NCI-H2107 treated with DMSO at 0.1 percent for 48 hours (cell line): Measurements from ENCODE around the gene PSMD13.
"Not testable (repeated sequence)": the region's sequence is repeated elsewhere in the genome, so short reads cannot be mapped to it uniquely, and the experiment has no call there.

Source experiments
- DNase-seq: peaks from one replicate; lab custom pipeline; 2025; ENCODE audit not compliant: unreplicated experiment; lab: John Stamatoyannopoulos, UW

PSMD13 gene

DNA sequence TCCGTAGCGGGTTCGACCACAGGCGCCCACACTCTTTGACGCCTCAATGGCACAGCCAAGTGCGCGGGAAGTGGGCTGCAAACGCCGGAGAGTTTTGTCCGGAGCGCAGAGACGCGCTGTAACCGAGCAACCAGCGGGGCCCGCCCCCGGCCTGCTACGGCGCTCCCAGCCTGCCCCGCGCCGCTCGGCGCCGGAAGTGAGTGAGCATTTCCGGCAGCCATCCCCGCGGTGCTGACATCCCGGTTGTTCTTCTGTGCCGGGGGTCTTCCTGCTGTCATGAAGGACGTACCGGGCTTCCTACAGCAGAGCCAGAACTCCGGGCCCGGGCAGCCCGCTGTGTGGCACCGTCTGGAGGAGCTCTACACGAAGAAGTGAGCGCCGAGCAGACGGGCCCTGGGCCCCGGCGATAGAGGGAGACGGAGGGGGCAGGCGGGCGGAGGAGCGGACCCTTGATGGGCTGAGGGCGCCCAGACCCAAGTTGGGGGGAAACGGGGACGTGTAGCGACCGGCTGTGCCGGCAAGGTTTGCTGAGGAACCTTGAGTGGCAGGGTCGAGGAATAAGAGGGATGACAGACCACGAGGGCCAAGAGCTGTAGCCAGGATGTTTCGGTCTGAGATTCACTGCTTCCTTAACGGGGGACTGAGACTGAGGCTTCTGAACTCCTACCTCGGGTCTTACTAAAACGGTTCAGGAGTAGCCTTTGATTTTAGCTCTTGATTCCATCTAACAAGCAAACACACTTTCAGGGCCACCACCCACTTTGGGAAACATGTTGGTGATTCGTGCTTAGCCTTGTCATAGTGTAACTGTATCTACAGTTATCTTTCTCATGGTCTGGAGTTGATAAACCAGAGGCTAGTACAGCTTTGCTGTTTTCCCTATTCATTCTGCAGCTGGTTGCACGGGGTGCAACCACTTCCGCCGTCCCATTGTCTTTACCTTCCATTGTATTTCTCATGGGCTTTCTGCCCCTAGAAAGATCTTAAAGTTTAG is at the start of gene PSMD13:
Gene PSMD13, plus strand, starts transcription at position 203 of the 994 bp plus-strand sequence. Its CDS starts 74 bp downstream, at position 277.
- DNase-seq, result peak; percentile 48

DNA sequence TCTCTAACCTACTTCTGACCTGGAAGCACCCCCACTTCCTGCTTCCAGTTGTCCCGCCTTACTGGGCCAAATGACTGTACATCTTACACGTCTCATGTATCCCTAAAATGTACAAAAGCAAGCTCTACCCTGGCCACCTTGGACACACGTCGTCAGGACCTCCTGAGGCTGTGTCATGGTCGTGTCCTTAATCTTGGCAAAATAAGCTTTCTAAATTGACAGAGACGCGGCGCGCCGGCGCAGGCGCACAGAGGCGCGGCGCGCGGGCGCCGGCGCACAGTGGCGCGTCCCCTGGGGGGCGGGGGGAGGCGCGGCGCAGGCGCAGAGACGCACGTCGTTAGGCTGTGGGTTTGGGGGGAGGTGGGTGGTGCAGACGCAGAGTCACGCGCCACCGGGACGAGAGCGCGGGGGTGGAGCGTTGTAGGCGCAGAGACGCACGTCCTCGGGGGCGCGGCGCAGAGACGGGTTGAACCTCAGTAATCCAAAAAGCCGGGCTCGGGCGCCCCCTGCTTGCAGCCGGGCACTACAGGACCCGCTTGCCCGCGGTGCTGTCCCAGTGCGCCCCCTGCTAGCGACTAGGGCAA is 47.5 kb upstream of the PSMD13 start:
- not testable (repeated sequence) for DNase-seq

DNA sequence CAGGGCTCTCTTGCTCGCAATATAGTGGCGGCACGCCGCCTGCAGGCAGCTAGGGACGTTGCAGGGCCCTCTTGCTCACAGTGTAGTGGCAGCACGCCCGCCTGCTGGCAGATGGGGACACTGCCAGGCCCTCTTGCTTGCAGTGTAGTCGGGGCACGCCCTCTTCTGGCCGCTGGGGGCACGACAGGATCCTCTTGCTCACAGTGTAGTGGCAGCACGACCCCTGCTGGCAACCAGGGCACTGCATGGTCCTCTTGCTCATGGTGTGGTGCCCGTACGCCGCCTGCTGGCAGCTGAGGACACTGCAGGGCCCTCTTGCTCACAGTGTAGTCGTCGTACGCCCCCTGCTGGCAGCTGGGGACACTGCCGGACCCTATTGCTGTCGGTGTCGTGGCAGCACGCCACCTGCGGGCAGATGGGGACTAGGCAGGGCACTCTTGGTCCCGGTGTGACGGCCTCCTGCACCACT is 46.9 kb upstream of the PSMD13 start:
- not testable (repeated sequence) for DNase-seq

DNA sequence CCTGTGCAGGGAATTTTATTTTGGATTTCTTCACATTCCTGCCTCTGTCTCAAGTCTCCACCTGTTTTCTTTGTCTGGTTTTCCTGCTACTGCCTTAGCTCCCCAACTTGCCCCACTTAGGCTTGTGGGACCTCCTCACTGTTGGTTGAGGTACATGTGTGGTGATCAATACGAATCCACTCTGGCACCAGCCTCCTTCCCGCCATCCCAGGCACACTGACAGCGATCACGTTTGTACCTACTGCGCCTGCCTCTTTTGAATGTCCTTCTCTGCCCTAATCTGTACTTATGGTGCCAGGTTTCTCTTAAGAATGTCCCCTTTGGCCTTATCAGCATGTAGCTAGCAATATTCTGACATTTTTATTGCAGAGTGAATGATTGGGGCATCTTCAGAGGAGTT is 46.2 kb upstream of the PSMD13 start:
- not testable (repeated sequence) for DNase-seq

DNA sequence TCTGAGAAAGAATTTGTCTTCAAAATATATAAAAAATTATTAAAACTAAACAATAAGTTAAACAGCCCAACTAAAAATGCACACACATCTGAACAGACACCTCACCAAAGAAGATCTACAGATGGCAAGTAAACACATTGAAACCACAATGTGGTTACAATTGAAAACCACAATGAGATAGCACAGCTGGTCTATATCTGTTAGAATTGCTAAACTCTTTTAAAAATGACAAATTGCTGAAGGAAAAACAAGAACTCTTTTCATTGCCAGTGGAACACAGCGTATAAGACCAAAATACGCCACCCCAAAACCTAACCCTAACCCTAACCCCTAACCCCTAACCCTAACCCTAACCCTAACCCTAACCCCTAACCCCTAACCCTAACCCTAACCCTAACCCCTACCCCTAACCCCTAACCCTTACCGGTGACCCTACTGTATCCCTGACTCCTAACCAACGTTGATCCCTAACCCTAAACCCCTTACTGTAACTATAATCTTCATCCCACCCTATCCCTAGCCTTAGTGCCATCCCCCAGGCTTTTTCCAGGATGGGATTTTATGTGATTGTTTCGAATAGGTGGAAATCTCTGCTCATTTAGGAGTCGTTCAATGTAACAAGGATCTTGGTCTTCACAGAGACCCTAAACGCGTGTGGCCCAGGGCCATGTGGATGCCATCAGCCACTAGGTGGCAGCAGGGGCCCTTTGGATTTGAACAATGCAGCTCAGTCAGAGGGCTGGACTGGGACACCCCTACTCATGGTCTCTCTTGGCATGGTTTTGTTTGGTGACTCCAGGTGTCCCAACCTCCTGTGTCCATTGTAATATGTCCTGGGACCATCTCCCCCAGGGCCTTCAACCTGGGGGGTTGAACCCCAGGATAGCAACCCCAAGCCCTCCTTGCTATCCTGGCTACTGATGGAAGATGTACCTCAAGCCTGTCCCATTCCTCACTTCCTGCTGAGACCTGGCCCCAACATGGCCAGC is 45.0 kb upstream of the PSMD13 start:
- DNase-seq, result not testable (repeated sequence)

DNA sequence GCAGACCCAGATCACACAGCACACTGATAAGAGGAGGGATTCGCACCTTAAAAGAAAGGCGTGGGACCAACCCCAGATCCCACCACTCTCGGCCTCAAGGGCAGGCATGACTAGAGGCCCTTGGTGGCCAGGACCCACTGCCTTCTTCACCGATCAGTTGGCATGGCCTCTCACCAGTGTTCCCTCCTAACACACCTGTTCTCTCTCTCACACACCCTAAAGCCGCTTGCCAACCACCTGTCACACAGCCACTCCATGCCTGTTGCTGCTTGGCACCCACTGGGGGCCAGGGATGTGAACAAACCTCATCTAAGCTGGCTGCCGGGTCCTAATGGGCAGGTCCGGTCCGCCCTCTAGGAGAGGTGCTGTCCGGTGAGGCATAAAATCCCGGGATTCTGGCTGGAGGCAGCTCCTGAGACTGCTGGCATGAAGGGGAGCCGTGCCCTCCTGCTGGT is 44.1 kb upstream of the PSMD13 start, which contains the start of gene SCGB1C1:
Gene SCGB1C1, plus strand, starts transcription at position 405 of the 455 bp plus-strand sequence. Its CDS starts 22 bp downstream, at position 427.
- not testable (repeated sequence) for DNase-seq

DNA sequence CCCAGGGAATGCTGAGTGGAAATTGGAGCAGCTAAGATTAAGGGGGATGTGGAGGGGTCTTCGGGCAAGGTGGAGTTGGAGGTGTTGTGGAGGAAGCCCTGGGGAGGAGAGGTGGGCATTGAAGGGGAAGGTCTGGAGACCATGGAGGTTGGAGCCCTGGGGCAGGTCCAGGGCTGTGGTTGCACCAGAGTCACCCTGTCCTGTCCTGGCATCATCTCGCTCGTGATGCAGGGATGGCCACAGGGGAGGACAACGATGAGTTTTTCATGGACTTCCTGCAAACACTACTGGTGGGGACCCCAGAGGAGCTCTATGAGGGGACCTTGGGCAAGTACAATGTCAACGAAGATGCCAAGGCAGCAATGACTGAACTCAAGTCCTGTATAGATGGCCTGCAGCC is 43.3 kb upstream of the PSMD13 start:
- not testable (repeated sequence) for DNase-seq

DNA sequence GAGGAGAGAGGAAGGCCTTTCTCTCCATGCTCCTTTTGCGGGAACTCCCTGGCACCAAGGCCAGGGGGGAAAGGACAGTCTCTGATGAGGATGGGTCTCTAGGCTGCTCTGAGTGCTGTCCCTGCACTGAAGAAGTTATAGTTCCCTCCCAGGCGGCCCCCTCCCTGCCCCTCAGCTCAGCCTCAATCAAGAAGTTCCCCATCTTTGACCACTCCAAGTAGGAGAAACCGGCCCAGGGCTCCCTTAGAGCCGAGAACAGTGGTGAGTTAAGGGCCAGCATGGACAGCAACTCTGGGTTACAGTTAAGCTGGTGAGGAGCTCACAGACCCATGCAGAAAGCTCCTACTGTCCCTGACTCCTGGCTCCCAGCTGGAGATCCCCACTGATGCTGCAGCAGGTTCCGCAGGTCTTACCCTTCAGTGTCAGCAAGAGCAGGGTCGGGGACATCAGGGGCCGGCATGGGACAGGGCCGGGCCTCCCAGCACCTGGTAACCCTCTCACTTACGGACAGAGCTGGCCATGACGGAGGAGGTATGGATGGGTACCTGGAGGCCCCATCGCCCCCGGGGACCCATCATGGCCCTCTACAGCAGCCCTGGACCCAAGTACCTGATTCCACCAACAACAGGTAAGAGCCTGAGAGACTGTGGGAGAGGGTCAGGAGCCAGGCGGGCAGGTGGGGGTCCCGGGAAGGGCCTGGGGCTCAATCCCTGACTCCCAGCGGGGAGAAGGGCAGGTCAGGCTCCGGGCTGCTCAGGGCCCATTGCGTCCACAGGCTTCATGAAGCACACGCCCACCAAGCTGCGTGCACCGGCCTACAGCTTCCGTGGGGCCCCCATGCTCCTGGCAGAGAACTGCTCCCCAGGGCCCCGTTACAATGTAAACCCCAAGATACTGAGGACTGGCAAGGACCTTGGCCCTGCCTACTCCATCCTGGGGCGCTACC is 39.7 kb upstream of the PSMD13 start:
- no peak for DNase-seq

DNA sequence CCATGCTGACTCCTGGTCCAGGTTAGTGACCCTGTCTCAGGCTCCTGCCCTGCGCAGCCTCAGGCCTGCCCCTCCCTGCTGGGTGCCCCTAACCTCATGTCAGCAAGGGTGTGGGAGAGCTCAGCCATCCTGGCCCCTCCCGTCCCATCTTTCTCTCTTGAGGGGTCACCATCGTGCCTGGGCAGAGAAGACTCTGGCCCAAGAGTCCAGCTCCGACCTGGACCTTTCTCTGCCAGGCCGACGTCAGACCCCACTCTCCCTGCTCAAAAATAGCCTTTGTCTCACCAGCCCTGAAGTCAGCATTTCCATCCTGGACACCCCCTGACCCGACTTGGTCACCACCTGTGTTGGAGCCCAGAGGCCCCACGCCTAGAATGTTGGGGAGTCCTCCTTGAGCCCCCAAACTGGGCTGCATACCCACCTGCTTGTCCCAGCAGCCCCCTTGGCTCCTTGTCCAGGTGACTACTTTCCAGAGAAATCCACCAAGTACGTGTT is 39.0 kb upstream of the PSMD13 start:
- DNase-seq, result no peak

DNA sequence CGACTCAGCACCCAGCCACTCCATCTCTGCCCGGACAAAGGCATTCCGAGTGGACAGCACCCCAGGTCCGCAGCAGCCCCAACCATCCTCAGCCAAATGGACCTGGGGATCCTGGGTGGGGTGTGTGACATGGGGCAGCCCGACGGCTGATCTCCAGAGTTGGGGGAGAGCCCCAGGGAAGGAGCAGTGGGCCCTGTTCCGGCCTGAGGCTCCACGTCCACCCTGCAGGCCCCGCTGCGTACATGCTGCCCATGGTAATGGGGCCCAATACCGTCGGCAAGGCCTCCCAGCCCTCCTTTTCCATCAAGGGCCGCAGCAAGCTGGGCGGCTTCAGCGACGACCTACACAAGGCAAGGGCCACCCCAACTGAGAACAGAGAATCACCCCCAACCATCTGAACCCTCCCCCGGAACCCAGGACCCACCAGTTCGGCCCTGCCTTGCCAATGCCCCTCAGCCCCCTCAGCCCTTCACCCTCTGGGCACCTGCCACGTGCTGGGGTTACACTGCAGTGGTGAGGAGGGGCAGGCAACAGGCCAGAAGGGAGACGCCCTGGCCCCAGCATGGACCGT is 38.5 kb upstream of the PSMD13 start:
- no peak for DNase-seq

DNA sequence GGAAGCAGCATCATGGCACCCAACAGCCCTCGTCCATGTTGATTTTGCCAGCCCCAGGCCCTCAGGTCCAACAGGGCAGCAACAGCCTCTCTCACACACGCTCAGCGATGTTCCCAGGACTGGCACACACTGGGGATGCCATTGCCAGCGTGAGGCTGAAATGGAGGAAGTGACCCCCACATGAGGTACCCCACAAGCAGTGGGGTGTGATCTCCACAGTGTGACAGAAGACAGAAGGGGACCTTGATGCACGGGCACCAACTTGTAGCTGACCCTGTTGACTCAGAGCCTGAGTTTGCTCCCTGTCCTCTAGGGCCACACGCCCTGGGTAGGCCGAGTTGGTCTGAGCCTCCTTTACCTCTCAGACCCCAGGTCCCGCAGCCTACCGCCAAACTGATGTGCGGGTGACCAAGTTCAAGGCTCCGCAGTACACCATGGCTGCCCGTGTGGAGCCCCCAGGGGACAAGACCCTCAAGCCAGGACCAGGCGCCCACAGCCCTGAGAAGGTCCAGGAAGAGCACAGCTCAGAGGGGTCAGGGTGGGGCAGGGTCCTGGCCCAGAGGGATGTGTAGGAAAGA is 37.7 kb upstream of the PSMD13 start:
- no peak for DNase-seq

DNA sequence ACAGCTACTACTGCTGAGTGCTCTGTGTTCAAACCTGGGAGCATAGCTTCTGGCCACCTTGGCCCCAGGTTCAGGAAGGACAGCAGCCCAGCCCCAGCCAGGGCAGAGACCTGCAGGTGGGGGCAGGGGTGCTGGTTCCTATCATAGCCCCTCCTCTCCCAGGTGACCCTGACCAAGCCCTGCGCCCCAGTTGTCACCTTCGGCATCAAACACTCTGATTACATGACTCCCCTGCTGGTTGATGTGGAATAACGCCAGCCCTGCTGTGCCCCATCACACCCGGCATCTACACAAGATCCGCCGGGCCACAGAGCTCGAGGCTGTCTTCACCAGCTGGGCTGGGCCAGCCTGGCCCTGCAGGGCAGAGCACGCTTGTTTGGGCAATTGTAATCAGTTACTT is 37.0 kb upstream of the PSMD13 start:
- no peak for DNase-seq

DNA sequence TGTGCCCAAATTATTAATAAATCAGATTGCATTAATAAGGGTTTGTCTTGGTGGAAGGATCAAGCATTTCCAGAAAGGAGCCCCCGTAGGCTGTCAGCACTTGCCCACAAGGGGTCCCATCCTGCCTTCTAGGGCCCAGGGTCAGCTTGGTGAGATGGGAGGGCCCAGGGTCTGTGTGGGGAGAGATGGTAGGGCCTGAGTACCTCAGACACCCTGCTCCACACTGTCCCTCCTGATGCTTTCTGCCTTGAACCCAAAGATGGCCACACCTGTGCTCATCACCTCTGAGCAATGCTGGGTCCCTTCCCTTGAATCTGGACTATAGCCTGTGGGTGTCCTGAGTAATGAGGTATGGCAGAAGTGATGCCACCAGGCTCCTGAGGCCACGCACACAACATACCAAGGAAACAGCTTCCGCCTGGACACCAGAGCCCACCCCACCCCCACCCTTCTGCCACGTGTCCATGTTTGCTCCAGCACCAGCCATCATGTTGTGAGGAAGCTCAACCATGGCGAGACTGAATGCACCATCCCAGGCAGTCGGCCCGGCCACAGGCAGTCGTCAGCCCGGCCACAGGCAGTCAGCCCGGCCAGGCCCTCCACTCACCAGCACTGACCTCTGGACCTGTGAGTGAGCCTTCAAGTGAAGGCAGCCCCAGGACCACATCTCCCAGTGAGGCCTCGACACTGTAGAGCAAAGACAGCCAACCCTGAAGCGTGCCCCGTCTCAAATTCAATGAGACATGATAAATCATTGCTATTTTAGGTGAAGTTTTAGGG is 36.4 kb upstream of the PSMD13 start:
- no peak for DNase-seq

DNA sequence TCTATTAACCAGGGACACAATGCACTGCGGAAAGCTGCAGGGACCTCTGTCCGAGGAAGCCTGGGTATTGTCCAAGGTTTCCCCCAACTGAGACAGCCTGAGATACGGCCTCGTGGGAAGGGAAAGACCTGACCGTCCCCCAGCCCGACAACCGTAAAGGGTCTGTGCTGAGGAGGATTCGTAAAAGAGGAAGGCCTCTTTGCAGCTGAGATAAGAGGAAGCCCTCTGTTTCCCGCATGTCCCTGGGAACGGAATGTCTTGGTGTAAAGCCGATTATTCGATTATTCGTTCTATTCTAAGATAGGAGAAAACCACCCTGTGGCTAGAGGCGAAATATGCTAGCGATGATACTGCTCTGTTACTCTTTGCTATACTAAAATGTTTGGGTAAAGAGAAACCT is 34.8 kb upstream of the PSMD13 start:
- no peak for DNase-seq

DNA sequence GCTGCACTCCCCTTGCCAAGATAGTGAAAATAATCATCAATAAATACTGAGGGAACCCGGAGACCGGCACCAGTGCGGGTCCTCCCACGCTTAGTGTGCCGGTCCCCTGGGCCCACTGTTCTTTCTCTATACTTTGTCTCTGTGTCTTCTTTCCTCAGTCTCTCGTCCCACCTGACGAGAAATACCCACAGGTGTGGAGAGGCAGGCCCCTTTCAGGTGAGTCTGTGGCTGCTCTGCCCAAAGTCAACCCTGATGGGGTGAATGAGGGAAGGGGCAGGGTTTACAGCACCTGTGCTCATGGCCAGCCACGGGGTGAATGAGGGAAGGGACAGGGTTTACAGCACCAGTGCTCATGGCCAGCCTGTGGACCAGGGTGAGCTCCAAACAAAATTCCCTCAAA is 34.3 kb upstream of the PSMD13 start:
- DNase-seq, result no peak

DNA sequence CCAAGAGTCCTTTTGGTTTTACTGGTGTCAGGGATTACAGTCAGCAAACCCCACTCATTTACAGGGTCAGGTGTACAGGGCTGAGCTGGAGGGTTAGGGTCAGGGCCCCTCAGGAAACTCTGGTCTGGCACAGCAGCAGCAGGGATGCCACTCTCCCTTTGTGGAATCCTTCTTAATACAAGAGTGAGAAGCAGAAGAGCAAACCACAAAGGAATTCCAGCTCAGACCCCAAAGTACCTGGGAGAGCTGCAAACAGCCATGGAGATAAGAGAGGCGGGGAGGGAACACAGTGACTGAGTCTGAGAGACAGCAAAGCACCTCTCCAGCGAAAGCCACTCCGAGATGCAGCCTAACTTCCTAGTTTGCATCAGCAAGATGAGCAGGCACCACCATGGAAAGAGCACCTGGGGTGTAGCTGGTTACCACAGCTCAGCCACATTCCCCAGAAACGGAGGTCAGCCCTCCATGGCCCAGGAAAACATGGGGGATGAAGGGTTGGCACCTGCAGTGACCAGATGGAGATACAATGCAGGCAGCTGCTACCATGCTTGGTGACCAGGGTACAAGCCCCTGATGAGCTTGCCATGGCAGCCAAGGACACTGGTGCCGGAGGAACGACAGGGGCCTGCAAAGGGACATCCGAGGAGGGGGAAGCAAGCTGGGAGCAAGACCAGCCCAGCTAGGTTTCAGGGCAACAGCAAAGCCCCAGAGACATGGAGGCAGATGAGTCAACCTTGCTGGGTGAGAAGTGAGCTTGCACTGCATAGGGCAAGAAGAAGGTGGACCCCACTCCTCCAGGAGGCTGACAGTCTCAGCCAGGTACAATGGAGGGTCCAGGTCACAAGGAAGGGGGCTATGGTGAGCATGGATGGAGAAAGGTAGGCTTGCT is 33.5 kb upstream of the PSMD13 start:
- DNase-seq, result no peak
